HepG2 (cell line): ENCODE results near the gene FAAP20. TPM values are rescaled to one million over a fixed set of nuclear protein-coding genes. Genes with fewer than 3 reads are reported as not detected.

Experiments used
- GABPA ChIP-seq, 2 experiments: IDR thresholded peaks; 2 replicates each; pipeline ENCODE4 v1.6.1; 2011 to 2016; ENCODE audit warnings: low read depth in 2 of 2, low read length in 1 of 2, missing biosample characterization in 1 of 2, missing genetic modification characterization in 1 of 2
- NAIF1 ChIP-seq: sonication (generic); formaldehyde crosslinking; IDR thresholded peaks from 2 replicates; pipeline ENCODE4 v1.5.0; 2020; ENCODE audit warnings: mild to moderate bottlenecking, missing genetic modification reagents, borderline replicate concordance
- NR2F6 ChIP-seq, 2 experiments: IDR thresholded peaks; 2 replicates each; pipeline ENCODE4 v1.6.1; 2016; ENCODE audit warnings: antibody characterized with exemption in 1 of 2, mild to moderate bottlenecking in 1 of 2
- RFX3 ChIP-seq: IDR thresholded peaks from 2 replicates; pipeline ENCODE4 v1.6.1; 2016; ENCODE audit warnings: missing biosample characterization, missing genetic modification reagents
- SMAD3 ChIP-seq: sonication (generic); formaldehyde crosslinking; IDR thresholded peaks from 2 replicates; pipeline ENCODE4 v1.4.0; 2020; ENCODE audit warnings: missing genetic modification reagents
- SNAI1 ChIP-seq: sonication (generic); formaldehyde crosslinking; IDR thresholded peaks from 2 replicates; pipeline ENCODE4 v1.5.0; 2020; ENCODE audit warnings: mild to moderate bottlenecking, missing genetic modification reagents, borderline replicate concordance
- TFDP1 ChIP-seq: IDR thresholded peaks from 2 replicates; pipeline ENCODE4 v1.6.1; 2016; ENCODE audit warnings: missing compliant biosample characterization, missing genetic modification reagents, borderline replicate concordance
- ZHX2 ChIP-seq, 2 experiments: sonication (generic) in 1 of 2; formaldehyde crosslinking in 1 of 2; IDR thresholded peaks; 2 replicates each; pipeline versions ENCODE4 v1.6.1 to v1.9.0; 2014 to 2022; ENCODE audit warnings: antibody characterized with exemption in 1 of 2, borderline replicate concordance in 1 of 2, inconsistent platforms in 1 of 2, low read depth in 1 of 2, missing genetic modification reagents in 1 of 2
- ZNF564 ChIP-seq: sonication (generic); formaldehyde crosslinking; IDR thresholded peaks from 2 replicates; pipeline ENCODE4 v1.8.1; 2023; ENCODE audit warnings: mild to moderate bottlenecking, missing genetic modification reagents
- ZNF629 ChIP-seq: sonication (generic); formaldehyde crosslinking; conservative IDR thresholded peaks from 2 replicates; pipeline ENCODE4 v1.5.0; 2020; ENCODE audit warnings: missing genetic modification reagents
- ZNF839 ChIP-seq: sonication (generic); formaldehyde crosslinking; IDR thresholded peaks from 2 replicates; pipeline ENCODE4 v1.4.0; 2020; ENCODE audit warnings: missing genetic modification reagents, mild to moderate bottlenecking, borderline replicate concordance
- ZXDC ChIP-seq: sonication (generic); formaldehyde crosslinking; IDR thresholded peaks from 2 replicates; pipeline ENCODE4 v1.5.0; 2020; ENCODE audit warnings: mild to moderate bottlenecking, missing genetic modification reagents
- polyA plus RNA-seq, 8 experiments: library from polyadenylated mRNA; depleted of rRNA in 3 of 8; stranded (reverse) in 7 of 8; unstranded in 1 of 8; fragments of >200 nt; fragmentation: Illumina TruSeq in 4 of 8; extraction: Trizol in 4 of 8; gene quantifications; 2 replicates each; pipeline versions ENCODE4 v1.2.1 to v1.2.3, GENCODE V29; 2011 to 2016; ENCODE audit warnings: low read depth in 4 of 8, missing spikeins in 1 of 8, mixed read lengths in 1 of 8; ENCODE audit not compliant: insufficient read depth in 1 of 8
- total RNA-seq, 5 experiments: library from RNA; depleted of rRNA; stranded (reverse); fragments of >200 nt; fragmentation: Illumina TruSeq; extraction: Trizol; gene quantifications; 2 replicates each; pipeline ENCODE4 v1.2.3, GENCODE V29; 2016; ENCODE audit warnings: low read depth in 1 of 5
- TF ChIP-seq, protein P1 (sequence below): sonication (generic); formaldehyde crosslinking; IDR thresholded peaks from 2 replicates; pipeline ENCODE4 v1.8.1; 2023; ENCODE audit warnings: mild to moderate bottlenecking, moderate library complexity, missing genetic modification reagents
- TF ChIP-seq, protein P2 (sequence below): sonication (generic); formaldehyde crosslinking; IDR thresholded peaks from 2 replicates; pipeline ENCODE4 v1.4.0; 2020; ENCODE audit warnings: missing genetic modification reagents

FAAP20 gene
- total and polyA plus RNA-seq, 2 of the 13 experiments (the other 11 are each of a cell fraction or from before 2014, with no cell fraction given): 9.6 to 10.8 TPM

- TF ChIP-seq GABPA (IDR thresholded peaks at IDR 0.05; ENCODE audit: low read depth, low read length) (no peak), GABPA (CRISPR knock-in tag; IDR thresholded peaks at IDR 0.05; ENCODE audit: low read depth) (no peak), ZHX2 (IDR thresholded peaks at IDR 0.05; ENCODE audit: low read depth) (no peak), ZHX2 (CRISPR knock-in tag; IDR thresholded peaks at IDR 0.05; ENCODE audit: borderline replicate concordance) (no peak), NR2F6 (IDR thresholded peaks at IDR 0.05) (no peak), NR2F6 (CRISPR knock-in tag; IDR thresholded peaks at IDR 0.05) (no peak), ZNF564 (CRISPR knock-in tag) (0 out of 2 replicates have a peak, but pooled peaks have one; percentile 1), TFDP1 (CRISPR knock-in tag) (no peak), SMAD3 (CRISPR knock-in tag) (no peak; the same call in 1 of the 2 replicates), ZNF839 (no peak), ZXDC (0 out of 2 replicates have a peak, but pooled peaks have one; percentile 49), ZNF629 (no peak), NAIF1 (CRISPR knock-in tag) (no peak), RFX3 (CRISPR knock-in tag) (no peak), SNAI1 (CRISPR knock-in tag) (0 out of 2 replicates have a peak, but pooled peaks have one; percentile 51)
- TF ChIP-seq, protein P1, sequence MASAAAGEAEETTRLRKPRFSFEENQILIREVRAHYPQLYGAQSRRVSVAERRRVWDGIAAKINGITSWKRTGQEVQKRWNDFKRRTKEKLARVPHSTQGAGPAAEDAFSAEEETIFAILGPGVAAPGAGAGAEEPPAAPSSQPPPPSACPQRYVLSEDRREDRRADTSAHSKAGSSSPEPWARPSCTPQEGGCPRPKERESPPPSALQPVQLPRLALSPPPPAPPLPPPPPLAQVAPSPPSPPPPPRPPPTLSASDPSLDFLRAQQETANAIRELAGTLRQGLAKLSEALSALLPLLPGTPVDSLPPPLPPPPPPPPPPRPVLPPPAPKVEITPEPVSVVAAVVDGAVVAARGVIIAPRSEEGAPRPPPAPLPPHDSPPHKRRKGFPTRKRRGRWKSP (CRISPR knock-in tag): no peak
- TF ChIP-seq, protein P2, sequence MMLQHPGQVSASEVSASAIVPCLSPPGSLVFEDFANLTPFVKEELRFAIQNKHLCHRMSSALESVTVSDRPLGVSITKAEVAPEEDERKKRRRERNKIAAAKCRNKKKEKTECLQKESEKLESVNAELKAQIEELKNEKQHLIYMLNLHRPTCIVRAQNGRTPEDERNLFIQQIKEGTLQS: no peak
These were observed 36.4 kb upstream of the FAAP20 start (continued) for GRCh38 chr1:2230781-2231531.
